GM18508 (cell line): ENCODE measurements around the gene WDFY1.
A peak's percentile ranks its signal among the peaks of the same experiment; 100 is the strongest.

Experiments
- ATAC-seq: cut with Tn5 transposase; IDR thresholded peaks from one replicate; pipeline ENCODE4 v1.9.1; 2021; ENCODE audit warnings: moderate number of reproducible peaks; ENCODE audit not compliant: insufficient read depth, unreplicated experiment

WDFY1 gene

GRCh38 chr2:223865124-223865523 lies 80.0 kb downstream of the WDFY1 start:
- no peak for ATAC-seq

GRCh38 chr2:223863491-223863890 lies 81.6 kb downstream of the WDFY1 start:
- ATAC-seq = no peak

DNA sequence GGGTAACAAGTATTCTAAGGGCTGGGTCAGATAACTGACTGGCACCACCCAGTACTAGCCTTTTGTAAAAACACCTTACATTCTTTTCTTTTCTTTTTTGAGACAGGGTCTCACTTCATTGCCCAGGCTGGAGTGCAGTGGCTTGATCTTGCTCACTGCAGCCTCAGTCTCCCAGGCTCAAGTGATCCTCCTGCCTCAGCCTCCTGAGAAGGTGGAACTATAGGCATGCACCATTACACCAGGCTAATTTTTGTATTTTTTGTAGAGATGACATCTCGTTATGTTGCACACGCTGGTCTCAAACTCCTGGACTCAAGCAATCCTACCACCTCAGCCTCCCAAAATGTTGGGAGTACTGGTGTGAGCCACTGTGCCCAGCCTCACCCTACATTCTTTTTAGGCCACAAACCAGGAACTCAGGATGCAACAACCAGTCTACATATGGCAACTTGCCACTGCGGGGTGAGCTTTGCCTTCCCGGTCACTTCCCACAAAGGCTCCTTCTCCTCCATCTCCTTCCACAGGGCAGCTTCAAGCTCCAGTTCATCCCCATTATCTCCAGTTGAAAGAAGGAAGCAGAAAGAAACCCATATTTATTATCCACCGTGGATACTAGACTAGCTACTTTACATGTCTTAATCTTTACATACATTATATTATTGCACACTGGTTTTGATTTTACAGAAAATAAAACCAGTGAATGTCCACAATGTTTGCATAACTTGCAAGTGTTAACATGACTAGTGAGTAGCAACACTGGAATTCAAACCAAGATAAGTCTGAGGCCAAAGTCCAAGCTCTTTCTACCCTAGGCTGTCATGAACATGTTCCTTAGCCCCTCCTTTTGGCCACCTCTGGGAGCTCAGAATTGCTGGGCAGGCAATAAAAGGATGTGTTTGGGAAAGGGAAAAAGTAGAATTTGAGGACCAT lies 84.1 kb downstream of the WDFY1 start:
- ATAC-seq = no peak

DNA sequence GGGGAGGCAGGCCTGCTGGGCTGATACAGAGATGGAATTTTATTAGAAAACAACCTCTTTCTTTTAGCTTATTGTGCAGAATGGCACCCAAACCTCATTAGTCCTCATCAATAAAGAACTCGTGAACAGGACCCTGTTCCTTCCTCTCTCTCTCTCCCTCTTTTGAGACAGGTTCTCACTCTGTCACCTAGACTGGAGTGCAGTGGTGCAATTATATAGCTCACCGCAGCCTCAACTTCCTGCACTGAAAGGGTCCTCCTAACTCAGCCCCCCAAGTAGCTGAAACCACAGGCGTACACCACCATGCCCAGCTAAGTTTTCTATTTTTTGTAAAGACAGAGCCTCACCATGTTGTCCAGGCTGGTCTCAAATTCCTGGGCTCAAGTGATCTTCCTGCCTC lies 86.1 kb downstream of the WDFY1 start:
- no peak for ATAC-seq

DNA sequence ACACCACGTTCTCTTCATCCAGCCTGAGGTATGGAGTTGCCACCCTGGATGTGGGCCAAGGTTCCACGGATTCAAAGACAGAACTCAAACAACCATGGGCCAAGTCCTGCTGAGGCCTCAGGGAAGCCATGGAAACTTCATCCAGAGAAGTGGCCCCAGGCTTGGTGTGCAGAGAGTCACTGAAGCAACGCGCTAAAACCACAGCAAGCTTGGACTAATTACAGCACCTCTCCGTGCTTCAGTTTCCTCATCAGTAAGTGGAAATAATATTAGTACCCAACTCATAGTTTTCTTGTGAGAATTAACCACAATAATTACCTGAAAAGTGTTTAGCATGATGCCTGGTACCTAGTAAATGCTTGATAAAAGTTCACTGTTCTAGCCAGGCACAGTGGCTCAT lies 88.6 kb downstream of the WDFY1 start:
- no peak for ATAC-seq

GRCh38 chr2:223856021-223856420 lies 89.1 kb downstream of the WDFY1 start:
- no peak for ATAC-seq

DNA sequence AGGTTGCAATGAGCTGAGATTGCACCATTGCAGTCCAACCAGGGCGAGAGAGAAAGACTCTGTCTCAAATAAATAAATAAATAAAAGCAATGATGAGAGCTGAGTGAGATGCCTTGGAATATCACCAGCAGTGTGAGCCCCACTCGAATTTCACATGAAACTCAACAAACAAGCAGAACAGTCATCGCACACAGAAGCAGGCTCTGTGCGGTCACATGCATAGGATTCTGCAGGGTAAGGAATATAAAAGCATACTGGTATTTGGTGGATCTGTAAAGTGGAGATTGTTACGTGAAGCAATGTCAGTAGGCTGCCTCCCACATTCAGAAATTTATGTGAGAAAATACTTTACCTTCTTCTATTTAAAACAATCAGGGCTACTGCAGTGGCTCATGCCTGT lies 89.7 kb downstream of the WDFY1 start:
- no peak for ATAC-seq

DNA sequence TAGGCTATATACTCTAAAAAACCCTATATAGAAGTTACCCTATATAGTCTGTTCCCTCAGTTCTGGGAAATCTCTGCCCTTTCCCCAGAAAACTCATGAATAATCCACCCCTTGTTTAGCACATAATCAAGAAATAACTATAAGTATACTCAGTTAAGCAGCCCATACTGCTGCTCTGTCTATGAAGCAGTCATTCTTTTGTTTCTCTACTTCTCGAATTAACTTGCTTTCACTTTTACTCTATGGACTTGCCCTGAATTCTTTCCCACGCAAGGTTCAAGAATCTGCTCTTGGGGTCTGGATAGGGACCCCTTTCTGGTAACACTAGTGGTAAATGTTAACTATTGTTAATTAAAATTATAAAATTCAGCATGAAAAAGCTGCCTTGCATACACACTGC lies 90.4 kb downstream of the WDFY1 start:
- no peak for ATAC-seq

DNA sequence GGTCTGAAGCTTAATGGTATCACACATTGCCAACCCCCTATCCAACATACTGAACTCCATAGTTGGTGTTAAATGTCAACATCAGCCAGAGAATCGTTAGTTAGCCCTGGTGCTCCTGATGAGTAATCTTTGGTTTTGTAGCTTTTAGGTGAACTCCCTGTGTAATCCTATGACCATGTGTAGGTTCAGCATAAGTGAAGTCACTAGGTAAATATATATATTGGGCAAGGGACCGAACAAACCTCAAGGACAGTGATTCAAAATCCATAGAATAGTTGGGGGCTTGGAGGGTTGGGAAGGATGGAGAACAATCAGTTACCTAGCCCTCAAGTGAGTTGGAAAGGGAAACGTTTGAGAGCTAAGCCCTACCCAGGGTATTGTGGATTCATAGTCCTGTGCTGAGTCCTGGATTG lies 91.7 kb downstream of the WDFY1 start:
- no peak for ATAC-seq

DNA sequence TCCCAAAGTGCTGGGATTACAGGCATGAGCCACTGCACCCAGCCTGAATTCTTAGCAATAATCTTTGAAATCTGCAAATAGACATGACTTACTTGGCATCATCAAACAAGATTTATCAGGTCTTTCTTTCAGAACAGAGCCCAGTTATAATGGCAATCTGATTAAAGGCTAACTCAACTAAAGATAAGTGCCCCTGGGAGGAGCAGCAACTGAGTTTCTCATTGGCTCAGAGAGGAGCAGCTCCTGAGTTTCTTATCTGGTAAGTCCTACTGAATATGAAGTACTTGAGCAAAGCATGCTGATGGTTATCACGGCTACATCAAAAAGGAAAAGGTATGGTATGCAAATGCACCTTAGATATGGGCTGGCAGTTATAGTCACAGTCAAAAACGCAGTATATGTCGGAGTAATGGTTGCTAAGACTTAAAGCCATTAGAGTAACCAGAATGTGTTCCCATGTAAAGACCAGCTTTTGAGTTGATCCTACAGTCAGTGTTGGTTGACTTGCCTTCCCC lies 92.8 kb downstream of the WDFY1 start:
- ATAC-seq = no peak

- no peak for ATAC-seq
Measured at GRCh38 chr2:223847410-223847809, 97.7 kb downstream of the WDFY1 start.

- ATAC-seq = no peak
Measured at GRCh38 chr2:223846515-223846914, 98.6 kb downstream of the WDFY1 start.

GRCh38 chr2:223841436-223842190 lies 103.5 kb downstream of the WDFY1 start:
- ATAC-seq = no peak

DNA sequence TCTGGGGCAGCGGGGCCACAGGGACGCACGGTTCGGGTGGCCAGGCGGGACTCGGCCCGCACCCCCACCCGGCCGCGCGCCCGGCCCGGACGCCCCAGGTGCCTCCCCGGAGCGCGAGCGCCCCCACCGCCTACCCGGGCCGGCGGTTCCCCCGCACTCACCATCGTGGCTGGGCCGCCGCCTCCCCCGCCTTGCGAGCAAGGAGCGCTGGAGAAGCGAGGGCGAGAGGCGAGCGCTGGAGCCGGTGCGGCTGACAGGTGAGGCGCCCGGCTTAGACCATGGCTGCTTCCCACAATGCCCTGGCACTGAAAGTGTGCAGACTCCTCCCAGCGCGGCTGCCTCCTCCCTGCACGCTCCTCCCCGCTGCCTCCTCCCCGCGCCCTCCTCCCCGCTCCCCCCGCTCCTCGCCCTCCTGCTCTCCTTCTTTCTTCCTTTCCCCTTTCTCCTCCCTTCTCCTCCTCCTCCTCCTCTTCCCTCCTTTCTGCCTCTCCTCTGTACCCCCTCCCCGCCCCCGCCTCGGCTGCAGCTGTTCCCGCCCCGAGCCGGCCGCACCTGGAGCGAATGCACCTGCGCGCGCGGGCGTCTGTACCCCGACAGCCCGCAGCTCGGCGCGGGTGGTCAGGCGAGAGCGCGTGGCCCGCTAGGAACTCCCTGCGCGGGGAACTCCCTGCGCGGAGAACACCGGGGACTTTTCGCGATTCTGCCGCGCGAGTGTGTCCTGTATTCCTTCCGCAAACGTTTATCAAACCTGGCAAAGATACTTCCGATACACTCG lies 107.7 kb downstream of the WDFY1 start, which contains the start of gene AP1S3:
AP1S3 (minus strand) TSS at position 296 of the 775 bp plus-strand sequence; CDS start at position 164, 132 bp downstream.
- ATAC-seq = peak; percentile 50

DNA sequence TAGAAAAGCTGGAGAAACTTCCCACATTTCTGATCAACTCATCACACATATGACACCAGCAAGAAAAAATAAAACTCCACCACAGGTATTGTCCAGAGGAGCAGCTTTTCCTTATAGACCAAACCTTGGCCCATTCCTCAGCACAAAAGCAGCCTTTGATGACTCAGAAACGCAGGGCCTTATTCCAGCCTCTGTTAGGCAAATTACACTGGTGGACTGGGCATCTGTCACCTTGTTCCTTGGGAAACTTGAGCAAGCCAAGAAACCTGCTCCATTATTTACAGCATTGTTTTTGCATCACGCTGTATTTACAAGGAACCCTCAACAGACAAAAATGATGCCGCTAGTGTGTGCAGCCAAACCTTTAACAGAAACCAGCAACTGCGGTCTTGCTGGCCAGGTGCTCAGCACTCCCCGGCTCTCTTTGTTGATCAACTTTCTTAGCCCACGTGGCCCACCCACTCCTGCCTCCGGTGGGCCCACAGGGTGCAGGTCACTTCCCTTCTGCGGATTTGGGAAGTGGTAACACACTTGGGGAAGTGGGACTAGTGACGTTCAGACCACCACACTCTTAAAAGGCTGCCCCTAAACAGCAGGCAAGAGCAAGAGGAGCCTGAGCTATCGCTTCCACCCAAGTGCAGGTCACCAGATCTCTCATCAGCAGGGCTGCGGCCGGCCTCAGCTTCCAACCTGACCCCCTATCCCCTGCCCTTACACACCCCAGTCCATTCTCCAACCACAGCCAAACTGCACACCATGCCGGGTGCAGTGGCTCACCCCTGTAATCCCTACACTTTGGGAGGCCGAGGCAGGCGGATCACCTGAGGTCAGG lies 109.2 kb downstream of the WDFY1 start:
- peak; percentile 69 for ATAC-seq

DNA sequence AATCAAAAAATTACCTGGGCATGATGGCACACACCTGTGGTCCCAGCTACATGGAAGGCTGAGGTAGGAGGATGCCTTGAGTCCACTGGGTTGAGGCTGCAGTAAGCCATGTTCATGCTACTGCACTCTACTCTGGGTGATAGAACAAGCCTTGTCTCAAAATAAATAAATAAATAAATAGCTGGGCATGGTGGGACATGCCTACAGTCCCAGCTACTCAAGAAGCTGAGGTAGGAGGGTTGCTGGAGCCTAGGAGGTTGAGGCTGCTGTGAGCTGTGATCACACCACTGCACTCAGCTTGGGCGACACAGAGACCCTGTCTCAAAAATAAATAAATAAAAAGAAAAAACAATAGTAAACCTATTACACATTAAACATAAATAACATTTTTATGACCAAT lies 110.7 kb downstream of the WDFY1 start:
- ATAC-seq = no peak

- no peak for ATAC-seq
Measured at GRCh38 chr2:223832241-223832903, 112.8 kb downstream of the WDFY1 start.

DNA sequence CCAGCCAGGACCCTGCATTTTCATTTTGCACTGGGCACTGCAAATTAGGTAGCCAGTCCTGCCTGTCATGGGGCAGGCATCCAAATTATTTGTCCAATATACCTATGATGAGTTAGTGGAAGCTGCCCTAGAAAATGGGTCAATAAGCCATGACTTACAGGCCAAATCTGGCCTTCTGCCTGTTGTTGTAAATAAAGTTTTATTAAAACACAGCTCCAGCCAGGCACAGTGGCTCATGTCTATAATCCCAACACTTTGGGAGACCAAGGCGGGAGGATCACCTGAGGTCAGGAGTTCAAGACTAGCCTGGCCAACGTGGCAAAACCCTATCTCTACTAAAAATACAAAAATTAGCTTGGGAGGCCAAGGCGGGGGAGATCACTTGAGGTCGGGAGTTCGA lies 116.0 kb downstream of the WDFY1 start:
- no peak for ATAC-seq

- ATAC-seq = no peak
Measured at GRCh38 chr2:223828314-223828713, 116.8 kb downstream of the WDFY1 start.
